22Rv1 (cell line): Measurements from ENCODE around the gene CYP4F8.

Experiments
- ZFX ChIP-seq: fragments of 450-650 bp; IDR thresholded peaks from 2 replicates; pipeline ENCODE4 v1.6.1; 2017; ENCODE audit warnings: antibody characterized with exemption, borderline replicate concordance
- TF ChIP-seq, protein P1 (sequence below): fragments of 450-650 bp; IDR thresholded peaks from 2 replicates; pipeline ENCODE4 v1.5.1; 2017; ENCODE audit warnings: mild to moderate bottlenecking

DNA sequence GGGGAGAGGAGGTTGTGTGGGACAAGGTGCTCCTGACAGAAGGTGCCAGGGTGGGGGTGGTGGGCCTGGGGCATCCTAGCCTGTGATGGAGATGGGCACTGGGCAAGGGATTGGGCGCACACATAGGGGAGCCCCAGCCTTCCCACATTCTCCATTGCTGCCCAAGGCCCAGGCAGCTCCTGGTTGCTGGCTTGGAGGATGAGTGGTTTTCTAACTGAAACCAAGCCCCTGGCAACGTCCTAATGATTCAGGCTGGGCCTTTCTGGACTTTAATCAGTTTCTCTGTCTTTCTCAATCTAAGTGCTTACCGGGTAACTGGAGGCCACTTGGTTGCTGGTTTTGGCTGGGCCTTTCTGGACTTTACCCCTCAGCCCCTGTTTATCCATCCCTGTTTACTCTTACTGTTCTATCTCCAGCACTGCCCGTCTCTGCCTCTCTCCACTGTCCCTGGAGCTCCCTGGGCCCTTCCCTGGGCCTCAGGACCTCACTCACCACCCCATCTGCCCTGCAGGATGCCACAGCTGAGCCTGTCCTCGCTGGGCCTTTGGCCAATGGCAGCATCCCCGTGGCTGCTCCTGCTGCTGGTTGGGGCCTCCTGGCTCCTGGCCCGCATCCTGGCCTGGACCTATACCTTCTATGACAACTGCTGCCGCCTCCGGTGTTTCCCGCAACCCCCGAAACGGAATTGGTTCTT, 26.0 kb downstream of the CYP4F8 start:
- TF ChIP-seq, protein P1, sequence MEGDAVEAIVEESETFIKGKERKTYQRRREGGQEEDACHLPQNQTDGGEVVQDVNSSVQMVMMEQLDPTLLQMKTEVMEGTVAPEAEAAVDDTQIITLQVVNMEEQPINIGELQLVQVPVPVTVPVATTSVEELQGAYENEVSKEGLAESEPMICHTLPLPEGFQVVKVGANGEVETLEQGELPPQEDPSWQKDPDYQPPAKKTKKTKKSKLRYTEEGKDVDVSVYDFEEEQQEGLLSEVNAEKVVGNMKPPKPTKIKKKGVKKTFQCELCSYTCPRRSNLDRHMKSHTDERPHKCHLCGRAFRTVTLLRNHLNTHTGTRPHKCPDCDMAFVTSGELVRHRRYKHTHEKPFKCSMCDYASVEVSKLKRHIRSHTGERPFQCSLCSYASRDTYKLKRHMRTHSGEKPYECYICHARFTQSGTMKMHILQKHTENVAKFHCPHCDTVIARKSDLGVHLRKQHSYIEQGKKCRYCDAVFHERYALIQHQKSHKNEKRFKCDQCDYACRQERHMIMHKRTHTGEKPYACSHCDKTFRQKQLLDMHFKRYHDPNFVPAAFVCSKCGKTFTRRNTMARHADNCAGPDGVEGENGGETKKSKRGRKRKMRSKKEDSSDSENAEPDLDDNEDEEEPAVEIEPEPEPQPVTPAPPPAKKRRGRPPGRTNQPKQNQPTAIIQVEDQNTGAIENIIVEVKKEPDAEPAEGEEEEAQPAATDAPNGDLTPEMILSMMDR: no peak
- no peak for TF ChIP-seq ZFX
